B cell (primary cell): Measurements from ENCODE around the gene GLI3. TPM values are rescaled to one million over a fixed set of nuclear protein-coding genes. Genes with fewer than 3 reads are reported as not detected.

ENCODE experiments used
- ATAC-seq: fragments of 200-7000 bp; cut with Tn5 transposase; one replicate; pipeline ENCODE4 v1.10.0; 2021; ENCODE audit warnings: low read depth, mild to moderate bottlenecking, moderate number of reproducible peaks, moderate library complexity
- CTCF ChIA-PET: fragments of 350-600 bp; sonication (Branson Sonifier 250); formaldehyde crosslinking; loops from one replicate; lab custom pipeline; 2021; ENCODE audit warnings: antibody characterized with exemption, inconsistent platforms; lab: Charles Lee
- POLR2A ChIA-PET: fragments of 350-600 bp; sonication (Branson Sonifier 250); formaldehyde crosslinking; loops from one replicate; lab custom pipeline; 2021; ENCODE audit warnings: antibody characterized with exemption; lab: Charles Lee
- DNase-seq: peaks from one replicate; pipeline ENCODE4 v3.0.0; 2013
- H2AFZ ChIP-seq: 2 replicates; pipeline ENCODE4 v1.6.1; 2012; ENCODE audit warnings: mild to moderate bottlenecking, low read depth, low read length; ENCODE audit not compliant: insufficient read depth, poor library complexity, severe bottlenecking
- H3K27ac ChIP-seq, 2 donors: 1 replicate in 1 of 2; 2 replicates in 1 of 2; pipeline ENCODE4 v1.5.1; 2012 to 2013; ENCODE audit warnings: low read length in 2 of 2, mild to moderate bottlenecking in 2 of 2, moderate library complexity in 1 of 2
- H3K27me3 ChIP-seq, 4 experiments: fragments of 200-600 bp in 1 of 4; sonication (generic) in 1 of 4; replicated peaks in 1 of 4; 1 replicate in 2 of 4; 2 replicates in 2 of 4; pipeline versions ENCODE4 v1.6.1 to v1.7.0; 2013 to 2016; ENCODE audit warnings: low read length in 3 of 4, mild to moderate bottlenecking in 2 of 4, mixed read lengths in 1 of 4, moderate library complexity in 1 of 4; ENCODE audit not compliant: insufficient read depth in 4 of 4, control insufficient read depth in 3 of 4; ENCODE audit errors: control extremely low read depth in 1 of 4
- H3K36me3 ChIP-seq, 2 experiments: replicated peaks in 1 of 2; 1 replicate in 1 of 2; 2 replicates in 1 of 2; pipeline versions ENCODE4 v1.6.1 to v1.7.1; 2013; ENCODE audit warnings: low read length in 1 of 2; ENCODE audit not compliant: insufficient read depth in 2 of 2, control insufficient read depth in 1 of 2; ENCODE audit errors: control extremely low read depth in 1 of 2, extremely low read depth in 1 of 2
- H3K4me1 ChIP-seq, 2 donors: fragments of 200-600 bp in 1 of 2; sonication (generic) in 1 of 2; 1 replicate in 1 of 2; 2 replicates in 1 of 2; pipeline versions ENCODE4 v1.5.1 to v1.6.1; 2013 to 2017; ENCODE audit warnings: low read length in 2 of 2; ENCODE audit not compliant: control insufficient read depth in 2 of 2, insufficient read depth in 2 of 2
- H3K4me2 ChIP-seq: replicated peaks from 2 replicates; pipeline ENCODE3; 2012; ENCODE audit warnings: mild to moderate bottlenecking, low read depth, low read length; ENCODE audit not compliant: poor library complexity, severe bottlenecking
- H3K4me3 ChIP-seq, 5 experiments: fragments of 200-600 bp in 1 of 5; sonication (generic) in 1 of 5; 1 replicate in 3 of 5; 2 replicates in 2 of 5; pipeline versions ENCODE4 v1.5.1 to v1.7.0; 2011 to 2016; ENCODE audit warnings: low read length in 4 of 5, mild to moderate bottlenecking in 4 of 5, low read depth in 2 of 5, control low read depth in 1 of 5, moderate library complexity in 1 of 5; ENCODE audit not compliant: insufficient read depth in 1 of 5; ENCODE audit errors: control extremely low read depth in 1 of 5, extremely low read depth in 1 of 5
- H3K79me2 ChIP-seq: fragments of 200-600 bp; sonication (generic); one replicate; pipeline ENCODE4 v1.6.0; 2016; ENCODE audit warnings: low read length; ENCODE audit not compliant: control insufficient read depth, insufficient read depth
- H3K9ac ChIP-seq: fragments of 200-600 bp; sonication (generic); 2 replicates; pipeline ENCODE4 v1.6.1; 2017; ENCODE audit warnings: mild to moderate bottlenecking, low read length, moderate library complexity
- H3K9me3 ChIP-seq, 3 donors: one replicate each; pipeline versions ENCODE4 v1.6.1 to v1.7.1; 2013; ENCODE audit warnings: low read length in 2 of 3; ENCODE audit not compliant: control insufficient read depth in 2 of 3, insufficient read depth in 1 of 3; ENCODE audit errors: control extremely low read depth in 1 of 3
- H4K20me1 ChIP-seq: 2 replicates; pipeline ENCODE4 v1.6.0; 2012; ENCODE audit warnings: mild to moderate bottlenecking, low read length; ENCODE audit not compliant: insufficient read depth, control insufficient read depth, poor library complexity, severe bottlenecking
- H3K27ac Mint-ChIP-seq: one replicate; pipeline ENCODE4 v1.8.0; 2021; ENCODE audit warnings: mixed read lengths
- H3K27me3 Mint-ChIP-seq: one replicate; pipeline ENCODE4 v1.8.0; 2021; ENCODE audit warnings: mixed read lengths
- H3K4me1 Mint-ChIP-seq: one replicate; pipeline ENCODE4 v1.8.0; 2021; ENCODE audit warnings: mixed read lengths
- H3K4me3 Mint-ChIP-seq: one replicate; pipeline ENCODE4 v1.8.0; 2021; ENCODE audit warnings: mixed read lengths
- H3K9me3 Mint-ChIP-seq: one replicate; pipeline ENCODE4 v1.8.0; 2022; ENCODE audit warnings: mixed read lengths; ENCODE audit not compliant: insufficient read depth
- EZH2 ChIP-seq: IDR thresholded peaks from 2 replicates; pipeline ENCODE4 v1.6.1; 2012; ENCODE audit warnings: borderline replicate concordance, low read depth, mild to moderate bottlenecking, moderate library complexity, low read length; ENCODE audit not compliant: insufficient read depth, poor library complexity, severe bottlenecking
- WGBS: methylation state at CpG from one replicate; pipeline ENCODE4 v1.1.5; 2013; ENCODE audit warnings: missing lambda C conversion rate; ENCODE audit not compliant: insufficient coverage; 5-methylcytosine and 5-hydroxymethylcytosine counted together
- intact Hi-C: fragments of 100-400 bp; cut with micrococcal nuclease; formaldehyde crosslinking; loops from one replicate; pipeline ENCODE4 v1.10.0; 2022
- polyA plus RNA-seq: library from polyadenylated mRNA; depleted of rRNA; stranded (reverse); fragments of >200 nt; gene quantifications from 2 replicates; pipeline ENCODE4 v1.2.3, GENCODE V29; 2012
- total RNA-seq, 2 donors: library from RNA; stranded (reverse); fragments of 120-200 nt in 1 of 2; gene quantifications; 1 replicate in 1 of 2; 2 replicates in 1 of 2; pipeline versions ENCODE4 v1.2.3 to v1.2.4, GENCODE V29; 2013 to 2022
- TF ChIP-seq, protein P1 (sequence below): fragments of 200-600 bp; IDR thresholded peaks from one replicate; pipeline ENCODE4 v1.8.0; 2022; ENCODE audit warnings: antibody characterized with exemption, mild to moderate bottlenecking

GLI3 gene
- total and polyA plus RNA-seq, 2 donors (not counting 1 experiment from before 2014, with no cell fraction given) = not detected

- Histone ChIP-seq H3K9me3 (no peaks in the 10 kb centered on the region), H3K9ac (no peak overlapping the region), H4K20me1 (no peaks in the 10 kb centered on the region), H3K4me3 (no peak overlapping the region), H2AFZ (no peak overlapping the region), H3K79me2 (no peaks in the 10 kb centered on the region), H3K27me3 (no peaks in the 10 kb centered on the region), H3K27ac (no peak overlapping the region), H3K36me3 (no peaks in the 10 kb centered on the region), H3K4me2 (no peak overlapping the region), H3K4me1 (no peaks in the 10 kb centered on the region)
- DNase-seq = no peak
- intact Hi-C loops = no loop called here
- Mint-ChIP-seq H3K27ac (no peak overlapping the region), H3K4me1 (no peaks in the 10 kb centered on the region), H3K4me3 (no peak overlapping the region), H3K27me3 (no peaks in the 10 kb centered on the region), H3K9me3 (no peaks in the 10 kb centered on the region)
- no peak for ATAC-seq
- ChIA-PET POLR2A (no interaction called here), CTCF (no interaction called here)
- TF ChIP-seq, protein P1, sequence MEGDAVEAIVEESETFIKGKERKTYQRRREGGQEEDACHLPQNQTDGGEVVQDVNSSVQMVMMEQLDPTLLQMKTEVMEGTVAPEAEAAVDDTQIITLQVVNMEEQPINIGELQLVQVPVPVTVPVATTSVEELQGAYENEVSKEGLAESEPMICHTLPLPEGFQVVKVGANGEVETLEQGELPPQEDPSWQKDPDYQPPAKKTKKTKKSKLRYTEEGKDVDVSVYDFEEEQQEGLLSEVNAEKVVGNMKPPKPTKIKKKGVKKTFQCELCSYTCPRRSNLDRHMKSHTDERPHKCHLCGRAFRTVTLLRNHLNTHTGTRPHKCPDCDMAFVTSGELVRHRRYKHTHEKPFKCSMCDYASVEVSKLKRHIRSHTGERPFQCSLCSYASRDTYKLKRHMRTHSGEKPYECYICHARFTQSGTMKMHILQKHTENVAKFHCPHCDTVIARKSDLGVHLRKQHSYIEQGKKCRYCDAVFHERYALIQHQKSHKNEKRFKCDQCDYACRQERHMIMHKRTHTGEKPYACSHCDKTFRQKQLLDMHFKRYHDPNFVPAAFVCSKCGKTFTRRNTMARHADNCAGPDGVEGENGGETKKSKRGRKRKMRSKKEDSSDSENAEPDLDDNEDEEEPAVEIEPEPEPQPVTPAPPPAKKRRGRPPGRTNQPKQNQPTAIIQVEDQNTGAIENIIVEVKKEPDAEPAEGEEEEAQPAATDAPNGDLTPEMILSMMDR = no peak
- no peak for TF ChIP-seq EZH2
- WGBS = no CpG with 5 or more reads among the region's 2 CpGs
Measured at GRCh38 chr7:42180806-42181205, 56.2 kb downstream of the GLI3 start.

DNA sequence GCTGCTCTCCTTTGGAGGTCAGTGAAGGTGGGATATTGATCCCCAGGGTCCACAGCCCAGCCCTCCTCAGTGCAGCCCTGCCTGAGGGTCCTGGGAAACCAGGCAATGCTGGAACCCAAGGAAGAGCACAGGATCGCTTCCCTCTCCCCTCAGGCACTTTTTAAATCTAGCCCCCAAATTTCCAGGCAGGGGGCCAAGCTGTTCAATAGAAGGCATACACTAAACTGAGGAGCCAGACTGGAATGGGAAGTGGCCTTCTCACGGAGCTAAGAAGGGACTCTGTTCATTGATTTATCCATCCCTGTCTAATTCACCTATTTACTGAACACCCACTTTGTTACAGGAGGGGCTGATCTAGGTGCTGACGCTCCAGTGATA is 60.3 kb downstream of the GLI3 start:
- H4K20me1 ChIP-seq = no peaks in the 10 kb centered on the region
- Mint-ChIP-seq H3K27me3 (no peaks in the 10 kb centered on the region), H3K4me1 (no peaks in the 10 kb centered on the region), H3K4me3 (no peak overlapping the region), H3K9me3 (no peaks in the 10 kb centered on the region), H3K27ac (no peak overlapping the region)
- ATAC-seq = no peak
- intact Hi-C loops = no loop called here
- H3K36me3 ChIP-seq = no peaks in the 10 kb centered on the region
- ChIA-PET POLR2A (no interaction called here), CTCF (no interaction called here)
- H3K4me1 ChIP-seq = no peaks in the 10 kb centered on the region
- 100% methylated on average over 1 of the region's 3 CpGs for WGBS
- no peaks in the 10 kb centered on the region for H3K9me3 ChIP-seq
- no peak for DNase-seq
- H3K27me3 ChIP-seq = no peaks in the 10 kb centered on the region
- no peak for TF ChIP-seq EZH2
- TF ChIP-seq, protein P1 = no peak
- no peak overlapping the region for H3K4me3 ChIP-seq
- no peak overlapping the region for H2AFZ ChIP-seq
- H3K27ac ChIP-seq = no peak overlapping the region
- H3K79me2 ChIP-seq = no peaks in the 10 kb centered on the region
- no peak overlapping the region for H3K9ac ChIP-seq
- H3K4me2 ChIP-seq = no peak overlapping the region
